Glutamatergic neuron (in vitro differentiated cells): ENCODE results near the gene CXCR6. TPM values are rescaled to one million over a fixed set of nuclear protein-coding genes. Genes with fewer than 3 reads are reported as not detected.
A peak's percentile ranks its signal among the peaks of the same experiment; 100 is the strongest.

ENCODE experiments used
- DNase-seq: peaks from one replicate; pipeline ENCODE4 v3.0.0; 2022
- H3K27ac Mint-ChIP-seq: one replicate; pipeline ENCODE4 v1.8.0; 2020; ENCODE audit warnings: mild to moderate bottlenecking, mixed read lengths, inconsistent platforms; ENCODE audit not compliant: unreplicated experiment
- H3K27me3 Mint-ChIP-seq: one replicate; pipeline ENCODE4 v1.8.0; 2020; ENCODE audit warnings: mild to moderate bottlenecking, moderate library complexity, mixed read lengths, inconsistent platforms; ENCODE audit not compliant: unreplicated experiment
- H3K36me3 Mint-ChIP-seq: one replicate; pipeline ENCODE4 v1.8.0; 2020; ENCODE audit warnings: mild to moderate bottlenecking, mixed read lengths, inconsistent platforms; ENCODE audit not compliant: unreplicated experiment
- H3K4me1 Mint-ChIP-seq: one replicate; pipeline ENCODE4 v1.8.0; 2020; ENCODE audit warnings: mild to moderate bottlenecking, low read depth, mixed read lengths, inconsistent platforms; ENCODE audit not compliant: unreplicated experiment
- H3K4me3 Mint-ChIP-seq: one replicate; pipeline ENCODE4 v1.8.0; 2020; ENCODE audit warnings: mild to moderate bottlenecking, mixed read lengths, inconsistent platforms; ENCODE audit not compliant: unreplicated experiment
- H3K9me3 Mint-ChIP-seq: one replicate; pipeline ENCODE4 v1.8.0; 2020; ENCODE audit warnings: mild to moderate bottlenecking, moderate library complexity, mixed read lengths, inconsistent platforms; ENCODE audit not compliant: unreplicated experiment
- total RNA-seq: library from RNA; stranded (reverse); fragmentation: NEBNext Ultra II Directional; extraction: Animal tissue kit (Norgen Biotek cat#: 25700); gene quantifications from one replicate; pipeline ENCODE4 v1.2.1, GENCODE V29; 2021; ENCODE audit not compliant: unreplicated experiment
- TF ChIP-seq, protein P1 (sequence below): fragments of 200-600 bp; sonication (generic); IDR thresholded peaks from one replicate; pipeline ENCODE4 v1.5.0; 2021; ENCODE audit not compliant: partially characterized antibody, unreplicated experiment

The CXCR6 gene
- total RNA-seq, 1 donor from 2014 or later, result not detected

DNA sequence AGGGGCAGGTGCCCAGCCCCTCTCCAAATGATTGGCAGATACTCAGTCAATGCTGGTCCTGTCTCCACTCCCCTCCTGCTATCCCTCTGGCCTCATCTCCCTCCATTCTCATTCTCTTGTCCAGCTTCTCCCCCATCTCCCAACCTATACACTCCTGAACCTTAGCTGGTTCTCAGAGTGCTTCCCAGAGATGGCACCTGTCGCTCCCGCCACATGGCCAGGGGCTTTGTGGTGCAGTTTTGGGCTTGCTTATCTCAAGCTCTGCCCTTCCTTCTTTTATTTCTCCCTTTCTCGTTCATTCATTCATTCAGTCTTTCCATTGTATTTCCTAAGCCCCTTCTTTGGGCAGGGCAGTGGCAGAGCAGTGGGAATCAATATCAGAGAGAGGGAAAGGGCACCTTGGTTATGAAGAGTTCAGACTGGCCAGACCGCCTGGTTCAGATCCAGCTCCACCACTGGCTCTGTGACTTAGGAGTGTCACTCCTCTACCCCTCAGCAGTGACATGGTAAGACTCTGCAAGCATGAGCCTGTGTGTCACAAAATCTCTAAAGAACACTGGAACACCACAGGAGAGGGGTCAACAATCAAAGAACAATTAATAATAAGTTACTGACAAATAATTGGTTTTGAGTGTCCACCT, 20.2 kb upstream of the CXCR6 start:
- no peaks in the 10 kb centered on the region for H3K4me1 Mint-ChIP-seq
- no peak for DNase-seq
- no peak overlapping the region for H3K4me3 Mint-ChIP-seq
- H3K27me3 Mint-ChIP-seq, result peaks cover 3% of the 10 kb centered on the region
- H3K27ac Mint-ChIP-seq, result no peak overlapping the region
- peaks cover 3% of the 10 kb centered on the region for H3K9me3 Mint-ChIP-seq
- no peaks in the 10 kb centered on the region for H3K36me3 Mint-ChIP-seq
- TF ChIP-seq, protein P1, sequence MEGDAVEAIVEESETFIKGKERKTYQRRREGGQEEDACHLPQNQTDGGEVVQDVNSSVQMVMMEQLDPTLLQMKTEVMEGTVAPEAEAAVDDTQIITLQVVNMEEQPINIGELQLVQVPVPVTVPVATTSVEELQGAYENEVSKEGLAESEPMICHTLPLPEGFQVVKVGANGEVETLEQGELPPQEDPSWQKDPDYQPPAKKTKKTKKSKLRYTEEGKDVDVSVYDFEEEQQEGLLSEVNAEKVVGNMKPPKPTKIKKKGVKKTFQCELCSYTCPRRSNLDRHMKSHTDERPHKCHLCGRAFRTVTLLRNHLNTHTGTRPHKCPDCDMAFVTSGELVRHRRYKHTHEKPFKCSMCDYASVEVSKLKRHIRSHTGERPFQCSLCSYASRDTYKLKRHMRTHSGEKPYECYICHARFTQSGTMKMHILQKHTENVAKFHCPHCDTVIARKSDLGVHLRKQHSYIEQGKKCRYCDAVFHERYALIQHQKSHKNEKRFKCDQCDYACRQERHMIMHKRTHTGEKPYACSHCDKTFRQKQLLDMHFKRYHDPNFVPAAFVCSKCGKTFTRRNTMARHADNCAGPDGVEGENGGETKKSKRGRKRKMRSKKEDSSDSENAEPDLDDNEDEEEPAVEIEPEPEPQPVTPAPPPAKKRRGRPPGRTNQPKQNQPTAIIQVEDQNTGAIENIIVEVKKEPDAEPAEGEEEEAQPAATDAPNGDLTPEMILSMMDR, result no peak

GRCh38 chr3:45923755-45924154, 19.5 kb upstream of the CXCR6 start:
- Mint-ChIP-seq H3K4me3 (no peak overlapping the region), H3K9me3 (peaks cover 4% of the 10 kb centered on the region), H3K27me3 (peaks cover 3% of the 10 kb centered on the region), H3K27ac (no peak overlapping the region), H3K4me1 (no peaks in the 10 kb centered on the region), H3K36me3 (no peaks in the 10 kb centered on the region)
- no peak for DNase-seq
- TF ChIP-seq, protein P1, result no peak

GRCh38 chr3:45927881-45928280, 15.4 kb upstream of the CXCR6 start:
- Mint-ChIP-seq H3K9me3 (peaks cover 6% of the 10 kb centered on the region), H3K27me3 (no peaks in the 10 kb centered on the region), H3K4me1 (peaks cover 4% of the 10 kb centered on the region), H3K4me3 (no peak overlapping the region), H3K27ac (no peak overlapping the region), H3K36me3 (no peaks in the 10 kb centered on the region)
- DNase-seq, result no peak
- TF ChIP-seq, protein P1, result no peak

GRCh38 chr3:45929042-45929679, 14.1 kb upstream of the CXCR6 start:
- no peak overlapping the region for H3K4me3 Mint-ChIP-seq
- peaks cover 4% of the 10 kb centered on the region for H3K4me1 Mint-ChIP-seq
- peaks cover 4% of the 10 kb centered on the region for H3K9me3 Mint-ChIP-seq
- no peaks in the 10 kb centered on the region for H3K27me3 Mint-ChIP-seq
- no peak overlapping the region for H3K27ac Mint-ChIP-seq
- peak; percentile 74 for DNase-seq
- no peaks in the 10 kb centered on the region for H3K36me3 Mint-ChIP-seq
- TF ChIP-seq, protein P1, result peak; percentile 75

GRCh38 chr3:45931496-45931895, 11.8 kb upstream of the CXCR6 start:
- DNase-seq, result no peak
- Mint-ChIP-seq H3K9me3 (peaks cover 2% of the 10 kb centered on the region), H3K4me3 (no peak overlapping the region), H3K36me3 (no peaks in the 10 kb centered on the region), H3K27me3 (no peaks in the 10 kb centered on the region), H3K27ac (no peak overlapping the region), H3K4me1 (peaks cover 4% of the 10 kb centered on the region)
- TF ChIP-seq, protein P1, result no peak
